Measurements from ENCODE around the gene DOP1A.
A peak's percentile ranks its signal among the peaks of the same experiment; 100 is the strongest.
"Not testable (repeated sequence)": the region's sequence is repeated elsewhere in the genome, so short reads cannot be mapped to it uniquely, and the experiment has no call there.

DOP1A gene

GRCh38 chr6:83151114-83151513, 83.6 kb downstream of the DOP1A start:
- DNase-seq (ENCODE audit: insufficient read length, low spot score) (no peak), FAIRE-seq (no peak)

- DNase-seq (ENCODE audit: insufficient read length, low spot score) (no peak), FAIRE-seq (no peak)
These were observed 85.4 kb downstream of the DOP1A start for GRCh38 chr6:83152913-83153312.

- FAIRE-seq (no peak), DNase-seq (ENCODE audit: insufficient read length, low spot score) (no peak)
These were observed 86.5 kb downstream of the DOP1A start for GRCh38 chr6:83153883-83154521.

DNA sequence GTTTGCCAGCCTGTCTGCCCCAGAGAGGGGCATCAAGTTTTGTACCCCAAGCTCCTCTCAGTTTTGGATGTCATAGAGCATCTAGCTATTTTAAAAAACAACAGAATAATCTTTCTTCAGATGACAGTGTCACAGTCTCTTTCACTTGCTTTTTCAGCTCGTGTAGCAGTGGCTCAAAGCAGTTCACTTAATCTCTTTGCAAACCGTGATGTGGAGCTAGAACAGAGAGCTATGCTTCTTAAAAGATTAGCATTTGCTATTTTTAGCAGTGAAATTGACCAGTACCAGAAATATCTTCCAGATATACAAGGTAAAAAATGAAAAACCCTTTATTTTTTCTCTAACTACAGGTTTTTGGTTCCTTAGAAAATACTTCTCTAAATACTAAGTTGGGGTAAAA, 88.3 kb downstream of the DOP1A start:
- no peak for FAIRE-seq
- no peak for DNase-seq (ENCODE audit: insufficient read length, low spot score)

DNA sequence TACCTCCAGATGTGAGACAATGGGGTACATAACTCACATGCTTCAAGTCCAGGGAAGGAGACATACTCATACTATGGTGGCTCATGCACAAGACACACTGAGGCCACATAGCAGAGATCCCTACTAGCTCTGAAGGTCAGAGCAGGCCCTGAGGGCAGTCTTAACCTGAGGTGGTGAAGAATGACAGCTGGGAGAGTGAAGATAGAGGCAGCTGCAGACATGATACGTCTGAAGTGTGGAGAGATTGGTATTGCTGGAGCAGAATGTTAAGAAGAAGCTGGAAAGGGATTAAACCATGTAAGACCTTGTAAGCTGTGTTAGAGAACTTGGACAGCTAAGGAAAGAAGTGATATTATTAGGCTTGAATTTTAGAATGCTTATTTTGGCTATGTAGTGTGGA, 92.7 kb downstream of the DOP1A start:
- FAIRE-seq = no peak
- no peak for DNase-seq (ENCODE audit: insufficient read length, low spot score)

DNA sequence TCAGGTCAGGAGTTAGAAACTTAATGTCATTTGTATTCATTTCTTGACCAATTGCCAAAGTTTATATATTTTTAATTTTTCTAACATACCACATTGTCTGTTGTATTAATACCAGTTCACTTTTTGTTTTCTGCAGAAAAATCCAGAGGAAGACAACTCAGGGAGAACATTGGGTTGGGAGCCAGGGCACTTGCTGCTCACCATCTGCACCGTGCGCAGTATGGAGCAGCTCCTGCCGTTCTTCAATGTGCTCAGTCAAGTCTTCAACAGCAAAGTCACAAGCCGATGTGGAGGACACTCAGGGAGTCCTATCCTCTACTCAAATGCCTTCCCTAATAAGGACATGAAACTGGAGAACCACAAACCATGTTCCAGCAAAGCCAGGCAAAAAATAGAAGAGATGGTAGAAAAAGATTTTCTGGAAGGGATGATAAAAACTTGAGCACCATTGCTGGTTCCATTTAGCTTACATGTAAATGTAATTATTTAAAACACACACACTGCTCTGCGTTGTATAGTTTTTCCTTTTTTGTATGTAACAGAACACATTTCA, 100.3 kb downstream of the DOP1A start:
- FAIRE-seq = no peak
- DNase-seq (ENCODE audit: insufficient read length, low spot score) = no peak

- DNase-seq (ENCODE audit: insufficient read length, low spot score) = no peak
- no peak for FAIRE-seq
These were observed 101.1 kb downstream of the DOP1A start for GRCh38 chr6:83168556-83168955.

GRCh38 chr6:83169106-83169505, 101.6 kb downstream of the DOP1A start:
- FAIRE-seq = no peak
- no peak for DNase-seq (ENCODE audit: insufficient read length, low spot score)

DNA sequence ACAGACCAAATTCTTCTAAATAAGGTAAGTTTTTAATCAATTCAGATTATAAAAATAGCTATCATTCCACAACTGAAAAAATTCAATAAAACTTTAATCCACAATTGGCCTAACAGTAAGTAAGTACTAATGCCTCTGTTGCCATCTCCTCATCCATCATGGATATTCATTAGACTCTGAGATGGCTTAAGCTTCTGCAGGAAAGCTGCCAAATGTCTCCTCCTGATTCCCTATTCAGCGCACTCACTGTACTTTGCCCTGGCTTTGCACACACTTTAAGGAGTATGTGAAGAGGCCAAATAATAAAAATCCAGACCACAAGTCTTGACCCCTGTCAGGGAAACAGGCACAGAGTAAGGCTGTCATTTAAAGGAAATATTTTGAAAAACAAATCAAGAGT, 102.0 kb downstream of the DOP1A start:
- FAIRE-seq (no peak), DNase-seq (ENCODE audit: insufficient read length, low spot score) (no peak)

DNA sequence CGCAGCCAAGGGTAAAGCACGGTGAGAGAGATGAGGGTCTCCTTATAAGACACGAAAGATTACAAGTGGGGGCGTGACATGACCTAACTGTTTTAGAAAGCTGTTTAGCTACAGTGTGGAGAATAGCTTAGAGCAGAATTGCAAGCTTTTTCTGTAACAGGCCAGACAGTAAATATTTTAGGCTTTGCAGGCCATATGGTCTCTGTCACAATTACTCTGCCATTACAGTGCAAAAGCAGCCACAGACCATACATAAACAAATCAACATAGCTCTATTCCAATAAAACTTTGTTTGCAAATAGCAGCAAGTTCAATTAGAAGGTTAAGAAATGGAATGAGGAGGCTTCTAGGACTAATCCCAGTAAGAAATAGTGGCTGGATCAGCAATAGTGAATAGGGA, 108.8 kb downstream of the DOP1A start:
- DNase-seq (ENCODE audit: insufficient read length, low spot score) = no peak
- FAIRE-seq = no peak

DNA sequence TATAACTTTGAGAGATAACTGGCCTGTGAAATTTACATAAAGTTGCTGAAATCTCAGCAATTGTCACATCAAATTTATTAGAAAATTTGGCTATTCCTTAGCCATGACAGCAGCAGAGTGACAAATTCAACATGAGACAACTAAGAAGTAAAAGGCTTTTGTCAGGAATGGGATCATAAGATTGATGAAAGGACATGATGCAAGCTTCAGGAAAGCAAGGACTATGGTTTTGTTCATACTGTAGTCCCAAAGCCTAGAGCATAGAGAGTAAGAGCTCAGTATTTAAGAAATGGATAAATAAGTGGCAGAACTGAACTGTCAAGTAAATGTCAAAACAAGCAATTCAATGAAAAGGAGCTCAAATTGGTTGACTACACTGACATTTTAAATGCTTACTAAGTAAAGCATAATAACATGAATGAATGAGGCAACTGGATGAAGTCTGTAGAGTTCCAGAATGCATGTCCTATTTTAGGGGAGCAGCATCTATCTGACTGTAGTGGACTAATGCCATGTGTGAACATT, 113.0 kb downstream of the DOP1A start:
- FAIRE-seq = no peak
- no peak for DNase-seq (ENCODE audit: insufficient read length, low spot score)

DNA sequence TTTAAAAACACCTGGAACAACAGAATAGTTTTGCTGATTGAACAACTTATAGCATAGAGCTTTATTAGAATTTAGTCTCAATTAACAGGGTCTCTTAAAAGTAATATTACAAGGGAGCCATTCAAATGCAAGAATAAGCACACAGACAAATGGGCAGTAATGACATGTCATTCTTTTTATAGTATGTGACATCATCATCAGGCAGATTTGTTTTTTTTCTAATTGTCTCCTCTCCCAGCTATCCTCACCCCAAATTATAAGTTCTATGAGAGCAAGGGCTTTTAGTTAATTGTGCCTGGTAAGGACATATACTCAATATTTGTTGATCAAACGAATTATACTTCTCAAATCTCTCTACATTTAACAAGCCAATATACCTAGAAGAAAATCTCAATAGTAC, 114.6 kb downstream of the DOP1A start:
- FAIRE-seq (no peak), DNase-seq (ENCODE audit: insufficient read length, low spot score) (no peak)

DNA sequence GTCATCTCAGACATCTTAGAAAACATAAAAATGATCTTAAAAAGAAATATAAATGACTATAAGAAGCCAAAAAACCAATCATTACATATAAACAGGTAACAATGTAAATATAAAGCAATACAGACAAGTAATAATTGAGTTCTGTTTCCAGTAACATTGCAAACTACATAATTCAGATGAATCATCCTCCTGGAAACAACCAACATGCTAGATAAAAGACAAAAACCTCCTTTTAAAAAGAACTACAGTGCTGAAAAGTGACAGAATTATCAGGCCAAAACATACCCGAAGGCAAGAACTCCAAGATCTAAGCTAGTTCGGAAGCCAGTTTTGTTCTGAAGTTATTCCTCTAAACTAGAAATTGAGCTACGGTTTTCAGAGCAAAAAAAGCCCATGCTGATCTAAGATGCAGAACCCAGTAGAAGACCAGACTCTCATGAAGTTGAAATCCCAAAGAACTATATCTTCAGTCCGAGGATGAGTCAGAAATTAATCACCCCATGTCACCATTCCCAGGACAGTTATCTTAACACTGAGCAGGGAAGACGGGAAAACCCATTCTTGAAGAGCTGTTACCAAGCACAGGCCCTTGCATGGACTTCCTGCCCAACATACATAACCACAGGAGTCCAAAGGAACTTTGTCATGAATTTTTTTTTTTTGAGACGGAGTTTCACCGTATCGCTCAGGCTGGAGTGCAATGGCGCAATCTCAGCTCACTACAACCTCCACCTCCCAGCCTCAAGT, 115.8 kb downstream of the DOP1A start:
- no peak for DNase-seq (ENCODE audit: insufficient read length, low spot score)
- no peak for FAIRE-seq

- no peak for DNase-seq (ENCODE audit: insufficient read length, low spot score)
- FAIRE-seq = no peak
These were observed 117.6 kb downstream of the DOP1A start for GRCh38 chr6:83185096-83185495.

- FAIRE-seq (no peak), DNase-seq (ENCODE audit: insufficient read length, low spot score) (no peak)
These were observed 121.0 kb downstream of the DOP1A start for GRCh38 chr6:83188501-83188900.

DNA sequence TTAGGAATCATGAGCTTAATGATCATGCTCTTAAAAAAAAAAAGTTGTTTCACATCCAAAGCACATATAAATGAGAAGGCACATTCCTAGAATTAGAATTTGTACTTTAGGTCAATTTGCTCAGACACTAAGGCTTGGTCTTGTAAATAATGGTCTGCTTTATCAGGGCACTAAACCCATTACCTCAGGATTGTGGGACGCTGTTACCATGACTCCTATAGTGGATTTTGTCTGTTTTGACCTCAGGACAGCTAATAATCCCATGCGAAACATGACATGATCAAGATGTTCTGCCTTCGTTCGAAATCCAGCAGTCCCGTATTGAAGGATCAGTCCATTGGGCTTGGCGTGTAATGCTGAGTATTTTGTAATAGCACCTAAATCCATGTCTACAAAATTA, 123.2 kb downstream of the DOP1A start:
- DNase-seq (ENCODE audit: insufficient read length, low spot score) (no peak), FAIRE-seq (no peak)

DNA sequence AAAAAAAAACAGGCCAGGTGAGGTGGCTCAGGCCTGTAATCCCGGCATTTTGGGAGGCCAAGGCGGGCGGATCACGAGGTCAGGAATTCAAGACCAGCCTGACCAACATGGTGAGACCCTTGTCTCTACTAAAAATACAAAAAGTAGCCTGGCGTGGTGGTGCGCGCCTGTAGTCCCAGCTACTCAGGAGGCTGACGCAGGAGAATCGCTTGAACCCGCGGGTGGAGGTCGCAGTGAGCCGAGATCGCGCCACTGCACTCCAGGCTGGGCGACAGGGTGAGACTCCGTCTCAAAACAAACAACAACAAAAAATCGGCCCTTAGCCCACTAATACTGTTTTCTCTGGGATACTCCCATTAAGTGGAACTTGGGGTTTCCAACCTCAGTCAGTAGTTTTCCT, 124.5 kb downstream of the DOP1A start:
- DNase-seq (ENCODE audit: insufficient read length, low spot score); FAIRE-seq: not testable (repeated sequence)

DNA sequence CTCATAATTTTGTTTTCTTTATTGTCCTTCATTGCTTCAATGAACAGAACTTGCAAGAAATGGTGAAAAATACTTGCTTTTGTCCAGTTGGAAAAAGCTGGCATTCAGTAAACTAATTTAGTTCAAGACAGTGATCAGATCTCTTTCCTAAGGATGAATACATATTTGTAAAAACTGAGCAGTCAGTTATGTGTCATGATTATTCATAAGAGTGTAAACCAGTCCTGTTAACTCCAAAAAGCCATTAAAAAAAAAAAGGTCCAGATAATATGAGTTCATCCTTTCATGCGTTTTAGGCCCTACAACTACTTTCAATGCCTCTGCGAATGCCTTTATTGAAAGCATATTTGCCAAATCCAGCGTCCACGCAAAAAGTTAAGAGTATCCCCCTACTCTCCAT, 125.0 kb downstream of the DOP1A start:
- DNase-seq (ENCODE audit: insufficient read length, low spot score) (no peak), FAIRE-seq (no peak)

DNA sequence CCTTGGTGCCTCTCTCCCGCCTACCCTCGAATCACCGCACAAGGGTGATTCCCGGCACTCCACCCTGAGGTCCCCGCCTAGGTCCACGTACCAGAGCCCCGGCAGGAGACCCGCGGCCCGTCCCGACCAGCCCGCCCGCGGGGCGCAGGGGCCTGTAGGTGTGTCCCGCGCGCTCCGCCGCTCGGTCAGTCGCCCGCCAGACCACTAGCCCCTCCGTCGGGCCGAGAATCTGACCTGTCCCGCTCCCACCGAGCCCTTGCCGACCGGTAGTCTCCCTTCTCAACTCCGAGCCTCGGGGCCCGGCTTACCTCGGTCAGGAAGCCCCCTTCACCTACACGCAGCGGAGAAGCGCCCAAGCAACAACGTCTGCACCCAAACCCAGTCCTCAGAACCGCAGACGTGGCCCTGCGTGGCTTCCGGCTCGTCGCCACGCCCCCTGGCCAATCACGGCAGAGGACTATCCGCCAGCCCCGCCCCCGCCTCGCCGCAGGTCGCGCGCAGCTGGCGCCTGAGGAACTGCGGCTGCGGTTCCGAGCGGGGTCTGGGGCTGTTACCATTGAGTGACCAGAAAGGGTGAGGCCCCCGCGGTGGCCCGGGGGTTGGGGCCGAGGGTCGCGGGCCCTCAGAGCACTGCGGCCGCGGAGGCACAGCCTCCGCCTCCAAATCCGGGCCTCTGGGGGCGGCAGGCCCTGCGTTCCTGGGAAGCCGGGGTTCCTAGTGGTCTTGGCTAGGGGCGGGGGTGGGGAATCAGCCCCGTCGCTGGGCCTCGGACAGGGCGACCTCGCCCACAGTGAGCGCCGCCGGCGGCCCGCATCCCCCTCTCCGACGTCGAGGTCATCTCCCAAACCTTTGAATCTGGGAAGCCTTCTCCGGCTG, 125.6 kb downstream of the DOP1A start, which contains the start of the genes PGM3 and RWDD2A:
PGM3 (minus strand) TSS at position 395 of the 876 bp plus-strand sequence. CDS start 2,253 bp downstream, outside the sequence.
RWDD2A (plus strand) TSS at position 487 of the 876 bp plus-strand sequence. CDS start 1,095 bp downstream, outside the sequence.
- FAIRE-seq (peak; percentile 99), DNase-seq (ENCODE audit: insufficient read length, low spot score) (peak; percentile 95)

GRCh38 chr6:83193747-83194566, 126.5 kb downstream of the DOP1A start:
- DNase-seq (ENCODE audit: insufficient read length, low spot score) = no peak

More at GRCh38 chr6:83193747-83194566, 126.5 kb downstream of the DOP1A start:
- no peak for FAIRE-seq

All from GM19239 (cell line).